ENCODE results near the gene ZNF235. TPM values are rescaled to one million over a fixed set of nuclear protein-coding genes. Genes with fewer than 3 reads are reported as not detected.

ZNF235 gene
- total RNA-seq, 1 donor = 4.0 TPM

- Histone ChIP-seq H3K36me3 (ENCODE audit: insufficient read depth, low read length) (peaks cover 4% of the 10 kb centered on the region), H2AFZ (ENCODE audit: low read length) (peak overlapping the region; percentile 97), H3K9me3 (ENCODE audit: low read depth, low read length) (no peaks in the 10 kb centered on the region), H3K27ac (ENCODE audit: low read depth, low read length) (peak overlapping the region; percentile 79), H3K4me2 (ENCODE audit: insufficient read depth, low read length) (peak overlapping the region; percentile 97), H3K4me1 (ENCODE audit: insufficient read depth, low read length) (peaks cover 10% of the 10 kb centered on the region), H3K27me3 (ENCODE audit: insufficient read depth, low read length) (no peaks in the 10 kb centered on the region), H3K79me2 (ENCODE audit: insufficient read depth, low read length) (no peaks in the 10 kb centered on the region), H4K20me1 (ENCODE audit: insufficient read depth, low read length) (no peaks in the 10 kb centered on the region), H3K4me3 (ENCODE audit: insufficient read depth, low read length) (peak overlapping the region; percentile 85)
- no peak for TF ChIP-seq CTCF (IDR thresholded peaks at IDR 0.05; ENCODE audit: extremely low read depth, low read depth, low read length)
- DNase-seq (ENCODE audit: insufficient read length, low spot score, missing footprints) = peak; percentile 44
Observed at GRCh38 chr19:44303976-44304568, 753 bp downstream of the ZNF235 start.

- no peaks in the 10 kb centered on the region for H3K27me3 ChIP-seq (ENCODE audit: insufficient read depth, low read length)
- peak overlapping the region; percentile 97 for H3K4me2 ChIP-seq (ENCODE audit: insufficient read depth, low read length)
- peak; percentile 15 for DNase-seq (ENCODE audit: insufficient read length, low spot score, missing footprints)
- no peak for TF ChIP-seq CTCF (IDR thresholded peaks at IDR 0.05; ENCODE audit: extremely low read depth, low read depth, low read length)
- H3K36me3 ChIP-seq (ENCODE audit: insufficient read depth, low read length) = peaks cover 10% of the 10 kb centered on the region
- H3K4me3 ChIP-seq (ENCODE audit: insufficient read depth, low read length) = peak overlapping the region; percentile 85
- H3K27ac ChIP-seq (ENCODE audit: low read depth, low read length) = no peak overlapping the region
- H3K9me3 ChIP-seq (ENCODE audit: low read depth, low read length) = no peaks in the 10 kb centered on the region
- H4K20me1 ChIP-seq (ENCODE audit: insufficient read depth, low read length) = no peaks in the 10 kb centered on the region
- peaks cover 10% of the 10 kb centered on the region for H3K4me1 ChIP-seq (ENCODE audit: insufficient read depth, low read length)
- H2AFZ ChIP-seq (ENCODE audit: low read length) = peak overlapping the region; percentile 47
- no peaks in the 10 kb centered on the region for H3K79me2 ChIP-seq (ENCODE audit: insufficient read depth, low read length)
Observed at GRCh38 chr19:44303320-44303719, 1.5 kb downstream of the ZNF235 start.

- Histone ChIP-seq H4K20me1 (ENCODE audit: insufficient read depth, low read length) (no peaks in the 10 kb centered on the region), H3K4me2 (ENCODE audit: insufficient read depth, low read length) (no peak overlapping the region), H3K27ac (ENCODE audit: low read depth, low read length) (no peak overlapping the region), H3K36me3 (ENCODE audit: insufficient read depth, low read length) (peaks cover 7% of the 10 kb centered on the region), H3K9me3 (ENCODE audit: low read depth, low read length) (peaks cover 14% of the 10 kb centered on the region), H3K4me1 (ENCODE audit: insufficient read depth, low read length) (no peaks in the 10 kb centered on the region), H3K27me3 (ENCODE audit: insufficient read depth, low read length) (no peaks in the 10 kb centered on the region), H3K4me3 (ENCODE audit: insufficient read depth, low read length) (no peak overlapping the region), H3K79me2 (ENCODE audit: insufficient read depth, low read length) (no peaks in the 10 kb centered on the region), H2AFZ (ENCODE audit: low read length) (no peak overlapping the region)
- TF ChIP-seq CTCF (IDR thresholded peaks at IDR 0.05; ENCODE audit: extremely low read depth, low read depth, low read length) = no peak
- no peak for DNase-seq (ENCODE audit: insufficient read length, low spot score, missing footprints)
Observed at GRCh38 chr19:44284968-44285367, 19.9 kb downstream of the ZNF235 start.

- no peak overlapping the region for H3K27ac ChIP-seq (ENCODE audit: low read depth, low read length)
- no peaks in the 10 kb centered on the region for H3K79me2 ChIP-seq (ENCODE audit: insufficient read depth, low read length)
- no peak overlapping the region for H3K4me2 ChIP-seq (ENCODE audit: insufficient read depth, low read length)
- no peak overlapping the region for H2AFZ ChIP-seq (ENCODE audit: low read length)
- no peaks in the 10 kb centered on the region for H4K20me1 ChIP-seq (ENCODE audit: insufficient read depth, low read length)
- H3K36me3 ChIP-seq (ENCODE audit: insufficient read depth, low read length) = no peaks in the 10 kb centered on the region
- no peaks in the 10 kb centered on the region for H3K4me1 ChIP-seq (ENCODE audit: insufficient read depth, low read length)
- H3K27me3 ChIP-seq (ENCODE audit: insufficient read depth, low read length) = no peaks in the 10 kb centered on the region
- no peak for DNase-seq (ENCODE audit: insufficient read length, low spot score, missing footprints)
- H3K4me3 ChIP-seq (ENCODE audit: insufficient read depth, low read length) = no peak overlapping the region
- TF ChIP-seq CTCF (IDR thresholded peaks at IDR 0.05; ENCODE audit: extremely low read depth, low read depth, low read length) = no peak
- H3K9me3 ChIP-seq (ENCODE audit: low read depth, low read length) = peaks cover 10% of the 10 kb centered on the region
Observed at GRCh38 chr19:44282846-44283245, 22.0 kb downstream of the ZNF235 start.

All from osteoblast (primary cell).